Calu3 (cell line): ENCODE data around the gene UTS2B. TPM values are rescaled to one million over a fixed set of nuclear protein-coding genes. Genes with fewer than 3 reads are reported as not detected.

Source experiments
- BruUV-seq: library from RNA; stranded (reverse); fragments of 400-500 nt; replicated peaks from 2 replicates; lab custom pipeline; 2021; lab: Mats Ljungman, UMichigan
- CTCF ChIA-PET: fragments of 300-600 bp; sonication (Branson Sonifier 250); formaldehyde crosslinking; loops from one replicate; lab custom pipeline; 2022; ENCODE audit warnings: antibody characterized with exemption; lab: Charles Lee
- DNase-seq: peaks from one replicate; pipeline ENCODE4 v3.0.0; 2022
- H3K27ac Mint-ChIP-seq: one replicate; pipeline ENCODE4 v1.8.0; 2022; ENCODE audit warnings: mixed read lengths; ENCODE audit not compliant: unreplicated experiment
- H3K27me3 Mint-ChIP-seq: one replicate; pipeline ENCODE4 v1.8.0; 2022; ENCODE audit warnings: mixed read lengths; ENCODE audit not compliant: unreplicated experiment
- H3K36me3 Mint-ChIP-seq: one replicate; pipeline ENCODE4 v1.8.0; 2022; ENCODE audit warnings: mild to moderate bottlenecking, moderate library complexity, mixed read lengths; ENCODE audit not compliant: insufficient read depth, unreplicated experiment
- H3K4me1 Mint-ChIP-seq: one replicate; pipeline ENCODE4 v1.8.0; 2022; ENCODE audit warnings: mild to moderate bottlenecking, low read depth, mixed read lengths; ENCODE audit not compliant: unreplicated experiment
- H3K4me3 Mint-ChIP-seq: one replicate; pipeline ENCODE4 v1.8.0; 2022; ENCODE audit warnings: mild to moderate bottlenecking, low read depth, moderate library complexity, mixed read lengths; ENCODE audit not compliant: unreplicated experiment
- H3K9me3 Mint-ChIP-seq: one replicate; pipeline ENCODE4 v1.8.0; 2022; ENCODE audit warnings: low read depth, mixed read lengths; ENCODE audit not compliant: unreplicated experiment
- CTCF ChIP-seq: fragments of 200-600 bp; IDR thresholded peaks from one replicate; pipeline ENCODE4 v1.8.0; 2022; ENCODE audit warnings: antibody characterized with exemption; ENCODE audit not compliant: unreplicated experiment
- intact Hi-C: fragments of 100-400 bp; cut with micrococcal nuclease; formaldehyde crosslinking; loops from one replicate; pipeline ENCODE4 v1.10.0; 2022; ENCODE audit not compliant: unreplicated experiment
- total RNA-seq: library from RNA; stranded (reverse); gene quantifications from 2 replicates; pipeline ENCODE4 v1.2.3, GENCODE V29; 2022

UTS2B gene
- total RNA-seq, 1 experiment from 2014 or later, result 1.5 TPM

- Mint-ChIP-seq H3K27ac (no peak overlapping the region), H3K27me3 (no peaks in the 10 kb centered on the region), H3K4me1 (peaks cover 12% of the 10 kb centered on the region), H3K36me3 (peaks cover 3% of the 10 kb centered on the region), H3K4me3 (no peak overlapping the region), H3K9me3 (no peaks in the 10 kb centered on the region)
- DNase-seq, result no peak
- CTCF ChIA-PET, result interaction anchor here (0.8 kb wide), 1 partner anchor 487 kb away, joined by 5 read pairs; no protein-coding TSS in a partner anchor
- TF ChIP-seq CTCF, result no peak
- intact Hi-C loops, result loop anchor here (10.0 kb wide), 1 partner anchor 107 kb away; no protein-coding TSS in a partner anchor
- BruUV-seq, result no TSS peak
Observed at GRCh38 chr3:191352014-191352413, 21.7 kb upstream of the UTS2B start.

DNA sequence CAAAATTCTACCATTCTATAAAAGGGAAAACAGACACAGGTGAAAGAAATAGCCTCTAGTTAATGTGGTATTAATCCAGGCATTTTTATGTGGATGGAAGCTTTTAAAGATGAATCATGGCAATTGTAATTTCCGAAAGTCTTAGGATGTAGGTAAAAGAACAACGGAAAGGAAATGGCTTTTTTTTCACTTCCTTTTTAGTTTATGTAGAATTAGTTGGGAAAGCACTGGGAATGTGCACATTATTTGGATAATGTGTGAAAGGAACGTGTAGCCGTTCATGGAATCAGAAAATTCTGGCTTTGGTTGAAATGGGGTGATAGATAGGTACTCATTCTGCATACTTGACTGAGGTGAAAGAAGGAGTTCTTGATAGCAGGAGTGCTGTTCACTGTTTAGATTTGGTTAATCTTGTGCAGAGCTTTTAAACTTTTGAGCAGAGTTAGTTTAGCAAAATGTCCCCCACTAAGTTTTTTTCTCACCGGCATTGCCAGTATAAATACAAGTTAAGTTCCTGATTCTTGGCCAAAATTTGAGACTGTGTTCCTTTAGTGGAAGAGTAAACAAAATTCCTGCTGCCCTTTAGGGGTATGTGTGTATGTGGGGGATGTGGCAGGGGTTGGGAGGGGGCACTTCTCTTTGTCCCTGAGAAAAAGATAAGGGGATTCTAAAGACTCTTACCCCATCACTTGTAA lies 20.2 kb upstream of the UTS2B start:
- peak overlapping the region; percentile 34 for H3K4me3 Mint-ChIP-seq
- H3K36me3 Mint-ChIP-seq, result no peaks in the 10 kb centered on the region
- DNase-seq, result no peak
- no peaks in the 10 kb centered on the region for H3K27me3 Mint-ChIP-seq
- intact Hi-C loops, result loop anchor here (10.0 kb wide), 1 partner anchor 106 kb away; no protein-coding TSS in a partner anchor
- no TSS peak for BruUV-seq
- TF ChIP-seq CTCF, result no peak
- peak overlapping the region; percentile 73 for H3K27ac Mint-ChIP-seq
- peaks cover 10% of the 10 kb centered on the region for H3K4me1 Mint-ChIP-seq
- no peaks in the 10 kb centered on the region for H3K9me3 Mint-ChIP-seq
- CTCF ChIA-PET, result interaction anchor here (1.4 kb wide), 1 partner anchor 10 kb away, joined by 3 read pairs; no protein-coding TSS in a partner anchor

DNA sequence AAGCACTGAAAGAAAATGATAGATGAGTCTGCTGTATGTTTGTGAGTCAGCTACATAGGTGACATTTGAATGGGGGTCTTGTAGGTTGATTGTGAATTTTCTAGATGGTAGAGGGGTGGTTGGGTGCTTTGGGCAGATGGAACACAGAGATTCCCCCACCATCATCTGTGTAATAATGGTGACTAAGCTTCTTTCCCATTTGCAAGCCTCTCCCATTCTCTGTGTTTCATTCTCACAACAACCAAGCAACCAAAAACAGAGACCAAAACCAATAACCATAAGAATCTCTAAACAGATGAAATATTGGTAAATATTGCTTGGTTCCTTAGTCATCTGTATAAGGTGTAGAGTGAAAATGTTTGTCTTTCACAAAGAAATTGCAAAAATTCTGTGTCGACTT lies 17.8 kb upstream of the UTS2B start:
- no peak for DNase-seq
- H3K9me3 Mint-ChIP-seq, result no peaks in the 10 kb centered on the region
- intact Hi-C loops, result no loop called here
- CTCF ChIA-PET, result interaction anchor here (0.6 to 1.9 kb wide), 2 partner anchors 15 to 51 kb away, joined by 6 to 7 read pairs; no protein-coding TSS in a partner anchor
- no peaks in the 10 kb centered on the region for H3K36me3 Mint-ChIP-seq
- no peaks in the 10 kb centered on the region for H3K27me3 Mint-ChIP-seq
- no peak overlapping the region for H3K27ac Mint-ChIP-seq
- BruUV-seq, result no TSS peak
- no peak overlapping the region for H3K4me3 Mint-ChIP-seq
- peaks cover 20% of the 10 kb centered on the region for H3K4me1 Mint-ChIP-seq
- TF ChIP-seq CTCF, result no peak

DNA sequence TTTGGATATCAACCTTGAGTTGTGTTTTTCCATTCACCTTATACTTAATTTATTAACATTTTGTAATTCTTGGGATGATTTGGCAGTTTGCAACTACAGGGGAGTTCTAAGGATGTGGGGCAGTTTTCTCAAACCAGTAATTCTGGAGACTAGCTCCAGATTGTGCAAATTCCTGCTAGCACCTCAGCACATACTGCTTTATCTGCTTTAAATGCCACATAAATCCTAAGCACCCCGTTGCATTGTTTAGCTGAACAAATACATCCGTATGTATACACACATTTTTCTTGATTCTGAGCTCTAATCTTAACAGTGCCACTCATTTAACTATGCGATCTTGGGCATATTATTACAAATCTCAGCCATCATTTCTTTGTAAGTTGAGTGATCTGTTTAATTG lies 16.9 kb upstream of the UTS2B start:
- CTCF ChIA-PET, result interaction anchor here (0.9 to 1.9 kb wide), 2 partner anchors 14 to 17 kb away, joined by 4 to 7 read pairs; no protein-coding TSS in a partner anchor
- Mint-ChIP-seq H3K4me1 (peaks cover 28% of the 10 kb centered on the region), H3K4me3 (no peak overlapping the region), H3K27me3 (no peaks in the 10 kb centered on the region), H3K36me3 (no peaks in the 10 kb centered on the region), H3K9me3 (no peaks in the 10 kb centered on the region), H3K27ac (no peak overlapping the region)
- DNase-seq, result no peak
- intact Hi-C loops, result no loop called here
- no TSS peak for BruUV-seq
- no peak for TF ChIP-seq CTCF
